Cardiac muscle cell (in vitro differentiated cells and primary cell): ENCODE measurements around the gene EXOC4. TPM values are rescaled to one million over a fixed set of nuclear protein-coding genes. Genes with fewer than 3 reads are reported as not detected.
"Not testable (repeated sequence)": the region's sequence is repeated elsewhere in the genome, so short reads cannot be mapped to it uniquely, and the experiment has no call there.

Experiments used
- DNase-seq, 2 donors: peaks; one replicate each; pipeline versions ENCODE4 v3.0.0 to v3.0.0-alpha.2; 2010 to 2017; ENCODE audit warnings: low read depth in 1 of 2, low spot score in 1 of 2
- H3K27ac ChIP-seq: fragments of 200-600 bp; sonication (generic); 2 replicates; pipeline ENCODE4 v1.5.1; 2016
- H3K27me3 ChIP-seq: fragments of 200-600 bp; sonication (generic); 2 replicates; pipeline ENCODE4 v1.6.0; 2016; ENCODE audit warnings: control low read depth
- H3K36me3 ChIP-seq: fragments of 200-600 bp; sonication (generic); 2 replicates; pipeline ENCODE4 v1.5.1; 2016; ENCODE audit warnings: control low read depth
- H3K4me1 ChIP-seq: fragments of 200-600 bp; sonication (generic); 2 replicates; pipeline ENCODE4 v1.8.1; 2017; ENCODE audit warnings: low read depth, mild to moderate bottlenecking, mixed run types
- H3K4me3 ChIP-seq: fragments of 200-600 bp; sonication (generic); 2 replicates; pipeline ENCODE4 v1.5.1; 2016; ENCODE audit warnings: mild to moderate bottlenecking
- H3K9me3 ChIP-seq: fragments of 200-600 bp; sonication (generic); 2 replicates; pipeline ENCODE4 v1.5.1; 2017; ENCODE audit warnings: low read depth, mild to moderate bottlenecking, control low read depth
- polyA plus RNA-seq: library from polyadenylated mRNA; unstranded; fragments of >200 nt; fragmentation: Nextera tagmentation; extraction: Ambion mirVana; gene quantifications from 2 replicates; pipeline ENCODE4 v1.2.1, GENCODE V29; 2016
- total RNA-seq: library from RNA; depleted of rRNA; stranded (reverse); fragments of >200 nt; gene quantifications from 2 replicates; pipeline ENCODE4 v1.2.3, GENCODE V29; 2016
- TF ChIP-seq, protein P1 (sequence below): IDR thresholded peaks from 2 replicates; pipeline ENCODE4 v1.5.1; 2012; ENCODE audit warnings: low read depth, mild to moderate bottlenecking, low read length

EXOC4 gene
- total and polyA plus RNA-seq, 2 experiments from 2014 or later = 33.6 to 46.0 TPM

DNA sequence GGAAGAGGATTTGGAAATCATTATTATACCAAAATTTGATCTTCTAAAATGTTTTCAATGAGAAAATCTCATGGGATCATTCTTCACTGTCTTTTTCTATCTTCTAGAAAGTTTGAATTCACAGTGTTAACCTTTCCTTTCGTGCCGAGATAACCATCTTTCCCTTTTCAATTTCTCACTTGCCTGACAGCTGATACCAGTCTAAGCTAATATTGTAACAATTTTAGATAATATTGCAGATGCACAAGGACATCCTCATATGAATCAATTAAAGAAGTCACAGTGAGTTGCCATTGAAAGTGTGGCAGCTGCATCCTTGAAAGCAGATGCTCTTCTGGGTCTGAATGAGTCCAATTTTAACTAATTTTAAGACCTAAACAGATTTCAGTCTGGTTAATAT, 734.7 kb downstream of the EXOC4 start:
- Histone ChIP-seq H3K9me3 (no peaks in the 10 kb centered on the region), H3K27me3 (no peaks in the 10 kb centered on the region), H3K4me1 (no peaks in the 10 kb centered on the region), H3K4me3 (no peak overlapping the region), H3K36me3 (no peaks in the 10 kb centered on the region), H3K27ac (no peak overlapping the region)
- TF ChIP-seq, protein P1, sequence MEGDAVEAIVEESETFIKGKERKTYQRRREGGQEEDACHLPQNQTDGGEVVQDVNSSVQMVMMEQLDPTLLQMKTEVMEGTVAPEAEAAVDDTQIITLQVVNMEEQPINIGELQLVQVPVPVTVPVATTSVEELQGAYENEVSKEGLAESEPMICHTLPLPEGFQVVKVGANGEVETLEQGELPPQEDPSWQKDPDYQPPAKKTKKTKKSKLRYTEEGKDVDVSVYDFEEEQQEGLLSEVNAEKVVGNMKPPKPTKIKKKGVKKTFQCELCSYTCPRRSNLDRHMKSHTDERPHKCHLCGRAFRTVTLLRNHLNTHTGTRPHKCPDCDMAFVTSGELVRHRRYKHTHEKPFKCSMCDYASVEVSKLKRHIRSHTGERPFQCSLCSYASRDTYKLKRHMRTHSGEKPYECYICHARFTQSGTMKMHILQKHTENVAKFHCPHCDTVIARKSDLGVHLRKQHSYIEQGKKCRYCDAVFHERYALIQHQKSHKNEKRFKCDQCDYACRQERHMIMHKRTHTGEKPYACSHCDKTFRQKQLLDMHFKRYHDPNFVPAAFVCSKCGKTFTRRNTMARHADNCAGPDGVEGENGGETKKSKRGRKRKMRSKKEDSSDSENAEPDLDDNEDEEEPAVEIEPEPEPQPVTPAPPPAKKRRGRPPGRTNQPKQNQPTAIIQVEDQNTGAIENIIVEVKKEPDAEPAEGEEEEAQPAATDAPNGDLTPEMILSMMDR = no peak
- DNase-seq = no peak

DNA sequence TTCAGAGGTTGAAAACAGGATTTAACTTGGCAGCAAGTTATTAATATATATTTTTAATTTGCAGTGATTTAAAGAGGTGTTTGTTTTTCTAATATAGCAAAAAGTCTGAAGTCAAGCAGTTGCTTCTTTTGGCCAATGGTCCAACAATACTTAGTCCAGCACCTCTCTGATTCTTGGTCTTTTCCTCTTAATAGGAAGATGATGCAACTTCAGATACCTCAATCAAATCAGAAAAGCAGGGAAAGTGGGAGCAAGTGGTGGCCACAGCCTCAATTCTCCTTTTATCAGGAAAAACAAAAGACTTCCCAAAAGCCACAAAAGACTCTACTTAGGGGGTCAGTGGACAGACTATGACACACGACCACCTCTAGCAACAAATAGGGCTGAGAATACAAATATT, 740.7 kb downstream of the EXOC4 start:
- no peak for DNase-seq
- Histone ChIP-seq H3K4me3 (no peak overlapping the region), H3K36me3 (no peaks in the 10 kb centered on the region), H3K9me3 (no peaks in the 10 kb centered on the region), H3K27me3 (no peaks in the 10 kb centered on the region), H3K4me1 (no peaks in the 10 kb centered on the region), H3K27ac (no peak overlapping the region)
- TF ChIP-seq, protein P1 = no peak

DNA sequence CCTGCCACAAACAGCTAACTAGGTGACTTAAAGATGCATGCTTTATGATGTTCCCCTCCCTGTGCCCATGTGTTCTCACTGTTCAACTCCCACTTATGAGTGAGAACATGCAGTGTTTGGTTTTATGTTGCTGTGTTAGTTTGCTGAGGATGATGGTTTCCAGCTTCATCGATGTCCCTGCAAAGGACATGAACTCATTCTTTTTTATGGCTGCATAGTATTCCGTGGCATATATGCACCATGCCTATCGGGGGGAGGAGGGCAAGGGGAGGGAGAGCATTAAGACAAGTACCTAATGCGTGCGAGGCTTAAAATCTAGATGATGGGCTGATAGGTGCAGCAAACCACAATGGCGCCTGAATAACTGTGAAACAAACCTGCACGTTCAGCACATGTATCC, 741.2 kb downstream of the EXOC4 start:
- not testable (repeated sequence) for H3K4me1 ChIP-seq, DNase-seq, H3K36me3 ChIP-seq, H3K4me3 ChIP-seq, H3K27me3 ChIP-seq, H3K27ac ChIP-seq, H3K9me3 ChIP-seq

DNA sequence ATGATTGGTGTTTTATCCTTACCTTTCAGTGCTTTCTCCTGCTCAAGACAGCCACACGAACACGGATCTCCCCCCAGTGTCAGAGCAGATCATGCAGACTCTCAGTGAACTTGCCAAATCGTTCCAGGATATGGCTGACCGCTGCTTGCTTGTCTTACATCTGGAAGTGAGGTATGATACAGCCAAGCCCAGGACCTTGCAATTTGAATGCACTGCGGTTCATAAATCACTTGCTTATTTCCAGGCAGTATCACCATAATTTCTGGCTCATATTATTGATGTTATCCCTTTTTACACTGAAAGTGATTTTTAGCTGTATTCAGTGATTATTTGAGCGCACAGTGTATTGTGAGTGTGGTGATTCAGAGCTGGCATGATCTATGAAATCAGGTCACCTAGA, 744.6 kb downstream of the EXOC4 start:
- H3K27me3 ChIP-seq = no peaks in the 10 kb centered on the region

DNA sequence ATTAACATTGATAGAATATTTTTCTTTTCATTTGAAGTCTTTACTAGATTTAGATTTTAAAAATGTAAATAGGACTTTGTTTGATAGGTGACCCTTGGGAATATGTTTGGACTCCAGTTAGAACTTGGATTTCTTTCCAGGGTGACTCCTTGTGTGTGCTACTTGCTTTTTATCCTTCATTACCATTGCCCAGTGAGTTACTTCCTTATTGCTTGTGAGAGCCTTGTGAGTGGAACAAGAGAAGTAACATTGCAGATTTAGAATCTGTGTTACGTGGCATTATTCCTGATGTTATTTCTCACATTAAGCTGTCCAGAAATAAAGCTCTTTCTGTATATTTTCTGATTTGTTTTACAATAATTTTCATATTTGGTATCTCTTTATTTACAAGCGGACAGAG, 746.3 kb downstream of the EXOC4 start:
- TF ChIP-seq, protein P1 = no peak
- Histone ChIP-seq H3K36me3 (no peaks in the 10 kb centered on the region), H3K4me3 (no peak overlapping the region), H3K9me3 (no peaks in the 10 kb centered on the region), H3K27me3 (no peaks in the 10 kb centered on the region), H3K4me1 (peaks cover 11% of the 10 kb centered on the region), H3K27ac (no peak overlapping the region)
- no peak for DNase-seq

More for the DNA sequence above, 744.6 kb downstream of the EXOC4 start:
- Histone ChIP-seq H3K36me3 (no peaks in the 10 kb centered on the region), H3K4me1 (peaks cover 11% of the 10 kb centered on the region), H3K27ac (no peak overlapping the region), H3K4me3 (no peak overlapping the region), H3K9me3 (no peaks in the 10 kb centered on the region)
- TF ChIP-seq, protein P1 = no peak
- DNase-seq = no peak

DNA sequence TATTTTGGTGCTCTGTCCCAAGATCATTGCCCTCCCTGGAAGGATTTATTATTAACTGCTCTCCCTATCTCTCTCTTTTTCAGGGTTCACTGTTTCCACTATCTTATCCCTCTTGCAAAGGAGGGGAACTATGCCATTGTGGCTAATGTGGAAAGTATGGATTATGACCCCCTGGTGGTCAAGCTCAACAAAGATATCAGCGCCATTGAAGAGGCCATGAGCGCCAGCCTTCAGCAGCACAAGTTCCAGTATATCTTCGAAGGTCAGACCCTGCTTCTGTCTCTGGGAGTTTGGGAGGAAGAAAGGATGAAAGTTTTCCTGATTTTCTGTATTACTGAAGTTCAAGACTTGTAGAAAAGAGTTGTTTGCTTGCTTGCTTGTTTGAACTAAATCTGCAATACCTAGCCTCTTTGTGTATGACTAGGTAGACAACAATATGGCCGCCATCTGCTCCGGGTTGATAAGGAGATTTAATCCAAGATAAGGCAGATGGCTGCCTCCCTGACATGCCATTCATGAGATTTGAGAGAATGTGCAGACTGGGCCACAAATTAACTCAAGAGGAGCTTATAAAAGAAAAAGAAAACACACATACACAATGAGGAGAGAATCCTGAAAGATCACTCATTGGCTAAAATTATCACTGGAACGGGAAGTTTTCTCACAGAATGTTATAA, 752.1 kb downstream of the EXOC4 start:
- peaks cover 11% of the 10 kb centered on the region for H3K4me1 ChIP-seq
- no peaks in the 10 kb centered on the region for H3K9me3 ChIP-seq
- DNase-seq = no peak
- no peaks in the 10 kb centered on the region for H3K36me3 ChIP-seq
- TF ChIP-seq, protein P1 = no peak
- H3K27ac ChIP-seq = no peak overlapping the region
- H3K4me3 ChIP-seq = no peak overlapping the region
- H3K27me3 ChIP-seq = no peaks in the 10 kb centered on the region
